Measurements from ENCODE around the gene PTPRN2.
"Not testable (repeated sequence)": the region's sequence is repeated elsewhere in the genome, so short reads cannot be mapped to it uniquely, and the experiment has no call there.

The PTPRN2 gene

GRCh38 chr7:158431941-158432347, 155.7 kb downstream of the PTPRN2 start:
- peak; percentile 27 for DNase-seq

DNA sequence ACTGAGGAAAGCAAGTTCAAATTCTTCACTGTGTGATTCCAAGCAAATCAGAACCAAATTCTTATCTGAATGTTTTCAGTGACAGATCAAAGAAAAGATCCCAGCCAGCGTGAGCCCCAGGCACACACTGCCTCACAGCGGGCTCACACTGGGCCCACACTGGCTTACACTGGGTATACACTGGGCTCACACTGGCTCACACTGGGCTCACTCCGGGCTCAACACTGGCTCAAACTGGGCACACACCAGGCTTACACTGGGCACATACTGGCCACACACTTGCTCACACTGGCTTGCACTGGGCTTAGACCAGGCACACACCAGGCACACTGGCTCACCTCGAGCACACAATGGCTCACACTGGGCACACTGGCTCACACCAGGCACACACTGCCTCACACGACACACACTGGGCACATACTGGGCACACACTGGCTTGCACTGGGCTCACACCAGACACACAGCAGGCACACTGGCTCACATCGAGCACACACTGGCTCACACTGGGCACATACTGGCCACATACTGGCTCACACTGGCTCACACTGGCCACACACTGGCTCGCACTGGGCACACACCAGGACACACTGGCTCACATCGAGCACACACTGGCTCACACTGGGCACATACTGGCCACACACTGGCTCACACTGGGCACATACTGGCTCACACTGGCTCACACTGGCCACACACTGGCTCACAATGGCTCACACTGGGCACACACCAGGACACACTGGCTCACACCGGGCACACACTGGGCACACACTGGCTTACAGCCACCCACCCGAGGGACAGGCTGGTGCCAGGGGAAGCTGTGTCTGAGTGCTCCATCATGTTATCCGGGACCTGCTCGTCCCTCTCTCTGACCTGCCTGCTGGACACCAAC, 156.3 kb downstream of the PTPRN2 start:
- DNase-seq, result no peak

DNA sequence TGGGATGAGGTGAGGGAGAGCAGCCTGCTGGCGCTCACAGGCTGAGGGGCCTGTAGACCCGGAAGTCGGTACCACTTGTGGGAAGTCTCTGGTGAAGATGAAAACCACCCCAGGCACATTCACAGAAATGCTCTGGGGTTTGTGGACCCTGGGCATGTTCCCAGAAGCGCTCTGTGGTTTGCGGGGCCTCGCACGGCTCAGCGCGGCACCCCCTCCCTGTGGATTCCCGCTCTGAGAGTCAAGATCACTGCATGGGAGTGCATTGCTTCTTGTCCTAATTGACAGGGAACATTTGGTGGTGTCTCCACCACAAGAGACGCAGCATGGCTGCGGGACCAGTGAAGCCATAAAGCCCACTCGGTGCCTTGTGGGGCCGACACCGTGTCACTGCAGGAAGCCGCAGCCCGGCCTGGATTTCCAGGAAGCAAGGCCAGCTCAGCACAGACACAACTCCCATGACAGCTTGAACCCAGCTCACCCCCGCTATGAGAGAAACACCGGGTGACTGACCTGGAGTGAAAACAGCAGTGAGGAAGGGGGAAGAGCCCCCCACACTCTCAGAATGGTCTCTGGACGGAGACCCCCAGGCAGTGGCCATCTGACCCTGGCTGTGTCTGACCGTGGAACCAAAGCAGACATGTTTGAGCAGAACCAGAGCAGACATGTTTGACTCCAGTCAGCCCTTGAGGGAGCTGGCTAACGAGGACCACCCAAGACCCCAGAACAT, 157.2 kb downstream of the PTPRN2 start:
- DNase-seq, result no peak

GRCh38 chr7:158428837-158429753, 158.5 kb downstream of the PTPRN2 start:
- DNase-seq, result no peak

DNA sequence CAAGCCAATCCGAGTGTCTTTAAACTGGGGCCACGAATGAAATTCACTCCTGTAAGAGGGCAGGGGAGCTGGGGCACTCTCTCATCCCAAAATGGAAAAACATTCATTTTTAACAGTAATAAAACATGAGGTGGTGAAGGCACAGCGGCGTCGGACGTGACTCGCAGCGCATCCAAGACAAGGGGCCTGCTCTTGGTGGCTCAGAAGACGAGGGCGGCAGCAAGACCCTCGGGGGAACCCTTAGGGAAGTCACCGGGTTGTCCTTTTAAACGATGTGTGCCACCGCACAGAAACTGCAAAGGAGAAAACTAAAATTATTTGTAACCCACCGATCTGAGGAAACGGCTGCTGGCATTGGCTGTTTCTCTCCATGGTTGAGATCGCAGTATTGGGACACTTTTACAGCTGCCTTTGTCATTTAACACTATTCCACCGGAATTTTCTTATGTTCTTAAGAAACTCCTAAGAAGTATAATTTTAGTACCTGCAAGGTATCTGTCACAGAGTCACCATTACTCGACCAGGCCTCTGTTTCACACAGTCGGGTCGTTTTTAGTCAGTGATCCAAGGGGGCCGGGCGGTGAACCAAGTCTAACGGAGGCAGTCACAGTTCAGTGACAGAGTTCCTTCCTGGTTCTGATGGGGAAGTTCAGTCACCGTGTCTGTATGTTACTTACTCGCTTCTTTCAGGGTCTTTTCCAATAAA, 159.3 kb downstream of the PTPRN2 start:
- DNase-seq, result no peak

DNA sequence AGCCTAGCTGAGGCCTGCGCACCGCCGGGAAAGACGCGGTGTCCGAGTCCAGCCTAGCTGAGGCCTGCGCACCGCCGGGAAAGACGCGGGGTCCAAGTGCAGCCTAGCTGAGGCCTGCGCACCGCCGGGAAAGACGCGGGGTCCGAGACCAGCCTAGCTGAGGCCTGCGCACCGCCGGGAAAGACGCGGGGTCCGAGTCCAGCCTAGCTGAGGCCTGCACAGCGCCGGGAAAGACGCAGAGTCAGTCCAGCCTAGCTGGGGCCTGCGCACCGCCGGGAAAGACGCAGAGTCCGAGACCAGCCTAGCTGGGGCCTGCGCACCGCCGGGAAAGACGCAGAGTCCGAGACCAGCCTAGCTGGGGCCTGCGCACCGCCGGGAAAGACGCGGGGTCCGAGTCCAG, 161.9 kb downstream of the PTPRN2 start:
- not testable (repeated sequence) for DNase-seq

DNA sequence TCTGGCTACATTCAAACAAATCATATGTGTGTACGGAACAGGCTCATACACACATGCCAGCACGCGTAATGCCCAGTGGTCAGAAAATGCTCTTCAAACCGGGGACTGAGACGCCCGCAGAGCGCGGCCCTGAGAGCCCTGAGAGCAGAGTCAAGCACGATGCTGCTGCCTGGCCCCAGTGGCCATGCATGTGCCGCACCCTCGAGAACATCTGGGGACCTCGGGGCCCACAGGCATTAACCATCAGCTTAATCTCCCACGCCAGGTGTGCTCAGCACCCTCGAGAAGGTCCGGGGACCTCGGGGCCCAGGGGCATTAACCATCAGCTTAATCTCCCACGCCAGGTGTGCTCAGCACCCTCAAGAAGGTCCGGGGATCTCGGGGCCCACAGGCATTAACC, 163.1 kb downstream of the PTPRN2 start:
- DNase-seq, result no peak

GRCh38 chr7:158424011-158424410, 163.6 kb downstream of the PTPRN2 start:
- no peak for DNase-seq

- DNase-seq, result no peak
Observed at GRCh38 chr7:158422887-158423560, 164.6 kb downstream of the PTPRN2 start.

DNA sequence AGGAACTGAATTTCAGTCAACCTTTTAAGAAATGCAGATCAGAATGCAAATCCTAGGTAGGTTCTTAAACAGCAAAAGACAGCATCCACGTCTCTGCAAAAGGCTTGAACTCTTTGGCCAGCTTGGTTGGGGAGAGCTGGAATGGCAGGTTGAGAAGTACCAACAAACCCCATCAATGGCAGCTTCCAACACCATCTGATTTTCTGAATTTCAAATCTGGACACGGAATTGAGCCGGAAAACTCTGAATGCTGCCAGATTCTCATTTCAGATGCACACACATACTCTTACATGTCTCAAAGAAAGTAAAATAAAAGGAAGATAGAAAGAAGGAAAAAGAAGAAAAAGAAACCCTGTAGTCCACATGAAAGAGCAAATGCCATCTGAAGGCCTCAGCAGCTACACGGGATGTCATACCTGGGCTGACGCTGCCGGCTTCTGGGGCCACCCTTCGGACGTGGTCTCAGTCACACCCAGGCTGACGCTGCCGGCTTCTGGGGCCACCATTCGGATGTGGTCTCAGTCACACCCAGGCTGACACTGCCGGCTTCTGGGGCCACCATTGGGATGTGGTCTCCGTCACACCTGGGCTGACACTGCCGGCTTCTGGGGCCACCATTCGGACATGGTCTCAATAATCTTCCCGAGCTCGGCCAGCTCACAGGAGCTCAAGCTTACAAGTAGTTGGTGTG, 165.3 kb downstream of the PTPRN2 start:
- DNase-seq, result no peak

DNA sequence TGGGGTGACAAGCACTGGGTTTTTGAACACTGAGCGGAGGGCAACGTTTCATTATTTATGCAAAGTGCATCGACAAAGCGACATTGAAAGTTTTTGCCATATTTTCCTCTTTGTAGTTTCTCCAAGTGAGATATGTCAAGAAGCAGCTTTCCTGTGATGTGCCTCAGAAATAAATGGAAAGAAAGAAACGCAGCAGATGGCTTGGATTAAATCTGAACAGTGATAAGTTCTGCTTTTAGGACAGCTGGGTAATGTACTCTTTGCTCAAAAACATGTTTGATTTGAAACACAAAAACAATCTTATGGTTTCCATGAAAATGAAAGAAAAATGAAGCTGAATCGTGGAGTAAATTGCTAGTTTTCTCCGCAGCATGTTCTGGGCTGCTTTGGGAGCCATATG, 166.3 kb downstream of the PTPRN2 start:
- DNase-seq, result no peak

DNA sequence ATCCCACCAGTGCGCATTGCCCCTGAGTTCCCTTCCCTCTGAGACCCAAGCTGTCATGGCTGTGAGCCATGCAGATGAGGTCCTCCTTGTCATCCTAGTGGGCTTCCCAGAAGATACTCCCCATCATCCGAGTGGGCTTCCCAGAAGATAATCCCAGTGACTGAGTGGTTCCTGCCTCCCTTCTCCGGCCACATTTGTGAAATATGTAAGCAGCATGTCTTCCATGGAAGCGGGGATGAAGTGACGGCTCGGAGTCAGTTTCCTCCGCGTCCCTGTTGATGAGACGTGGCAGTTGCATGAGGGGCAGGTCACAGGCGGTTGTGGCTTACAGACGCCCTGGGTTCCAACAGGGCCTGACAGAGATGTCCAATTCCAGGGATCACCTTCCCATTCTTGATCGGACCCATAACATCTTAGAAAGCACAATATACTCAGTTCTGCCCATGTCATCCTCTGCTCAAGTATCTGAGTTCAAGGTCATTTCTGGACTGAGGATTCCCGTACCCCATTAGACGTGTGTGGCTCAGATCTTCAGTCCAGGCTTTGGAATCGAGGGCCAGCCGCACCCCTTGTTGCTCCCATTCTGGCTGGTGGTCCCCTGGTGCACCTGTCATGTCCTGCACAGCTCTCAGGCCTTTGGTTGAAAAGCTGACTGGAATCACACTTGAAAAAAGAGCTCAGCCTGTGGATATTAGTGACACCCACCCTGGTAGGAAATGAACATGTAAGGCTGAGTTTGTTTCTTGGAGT, 166.9 kb downstream of the PTPRN2 start:
- DNase-seq, result no peak

DNA sequence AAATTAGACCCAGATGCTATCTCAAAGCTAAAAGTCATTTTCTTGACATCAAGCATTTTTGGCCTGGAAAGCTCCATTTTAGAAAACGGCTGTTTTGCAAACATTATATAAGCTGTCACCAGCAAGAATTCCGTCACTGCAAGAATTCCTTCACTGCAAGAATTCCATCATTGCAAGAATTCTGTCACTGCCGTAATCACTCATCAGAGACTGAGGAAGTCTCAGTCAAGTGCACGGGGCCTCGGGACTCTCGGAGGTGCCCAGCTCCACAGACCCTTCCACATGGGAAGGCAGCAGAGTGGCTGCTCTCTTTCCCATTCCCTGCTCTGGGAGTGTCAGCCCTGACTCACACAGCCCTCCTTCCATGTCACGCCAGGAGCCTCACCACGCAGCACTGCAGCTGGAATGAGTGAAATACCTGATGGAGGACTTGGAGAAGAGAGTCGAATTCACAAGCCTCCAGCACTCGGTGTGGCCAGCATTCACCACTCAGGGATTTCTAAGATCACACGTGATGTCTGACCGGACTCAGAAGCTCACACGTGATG, 168.3 kb downstream of the PTPRN2 start:
- no peak for DNase-seq

DNA sequence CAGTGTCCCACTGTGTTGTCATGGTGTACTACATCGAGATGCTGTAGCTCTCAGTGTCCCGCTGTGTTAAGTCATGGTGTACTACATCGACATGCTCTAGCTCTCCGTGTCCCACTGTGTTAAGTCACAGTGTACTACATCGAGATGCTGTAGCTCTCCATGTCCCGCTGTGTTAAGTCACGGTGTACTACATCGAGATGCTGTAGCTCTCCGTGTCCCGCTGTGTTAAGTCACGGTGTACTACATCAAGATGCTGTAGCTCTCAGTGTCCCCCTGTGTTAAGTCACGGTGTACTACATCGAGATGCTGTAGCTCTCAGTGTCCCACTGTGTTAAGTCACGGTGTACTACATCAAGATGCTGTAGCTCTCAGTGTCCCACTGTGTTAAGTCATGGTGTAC, 169.2 kb downstream of the PTPRN2 start:
- not testable (repeated sequence) for DNase-seq

GRCh38 chr7:158416283-158416933, 171.2 kb downstream of the PTPRN2 start:
- no peak for DNase-seq

DNA sequence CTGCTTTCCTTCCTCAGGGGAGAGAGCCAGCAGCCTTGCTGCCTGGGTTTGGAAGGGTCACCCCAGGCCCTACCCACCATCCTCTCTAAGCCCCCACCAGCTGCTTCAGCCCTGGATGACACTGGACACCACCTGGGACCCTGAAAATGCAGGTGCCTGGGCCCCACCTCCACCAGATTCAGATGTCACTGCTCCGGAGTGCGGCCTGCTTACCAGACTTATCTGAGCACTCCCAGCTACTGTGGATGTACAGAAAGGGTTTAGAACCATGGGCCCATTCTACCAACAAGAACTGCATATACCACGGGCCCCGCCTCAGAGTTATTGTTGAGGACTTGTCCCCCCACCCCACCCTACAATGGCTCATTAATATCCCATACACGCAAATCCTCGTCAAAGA, 172.3 kb downstream of the PTPRN2 start:
- DNase-seq, result no peak

GRCh38 chr7:158414486-158414961, 173.1 kb downstream of the PTPRN2 start:
- DNase-seq, result no peak

- peak; percentile 18 for DNase-seq
Observed at GRCh38 chr7:158414002-158414401, 173.6 kb downstream of the PTPRN2 start.

DNA sequence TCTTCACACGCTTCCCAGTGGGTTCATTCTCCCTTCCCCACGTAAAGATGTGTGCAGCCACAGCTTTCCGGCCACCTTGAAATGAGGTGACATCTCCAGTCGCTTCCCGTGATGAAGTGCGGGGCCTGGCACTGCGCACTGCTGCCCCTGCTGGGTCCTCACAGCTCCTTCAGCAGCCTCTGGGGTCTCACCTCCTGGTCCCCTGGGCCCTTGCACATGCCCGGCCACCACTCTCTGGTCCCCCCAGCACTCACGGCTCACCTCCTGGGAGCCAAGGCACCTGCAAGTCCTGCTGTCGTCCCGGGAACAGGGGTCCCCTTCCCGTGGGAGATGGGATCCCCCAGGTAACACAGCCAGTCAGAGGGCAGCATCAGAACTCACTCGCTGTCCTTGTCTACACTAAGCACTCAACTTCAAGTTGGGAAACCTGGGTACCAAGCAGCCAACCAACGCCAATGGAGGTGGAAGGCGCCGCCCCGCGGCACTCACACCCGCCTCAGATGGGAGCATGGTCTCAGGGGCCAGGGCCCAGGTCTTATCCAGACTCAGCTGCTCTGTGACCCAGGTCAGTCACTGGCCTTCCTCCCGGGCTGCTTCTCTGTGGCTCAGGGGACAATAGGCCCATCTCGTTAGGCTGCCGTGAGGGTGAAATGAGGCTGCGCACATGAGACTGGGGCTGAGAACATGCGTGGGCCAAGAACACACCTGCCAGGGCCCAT, 176.2 kb downstream of the PTPRN2 start:
- DNase-seq, result no peak
